ENCODE data around the gene PIGO.

PIGO gene

DNA sequence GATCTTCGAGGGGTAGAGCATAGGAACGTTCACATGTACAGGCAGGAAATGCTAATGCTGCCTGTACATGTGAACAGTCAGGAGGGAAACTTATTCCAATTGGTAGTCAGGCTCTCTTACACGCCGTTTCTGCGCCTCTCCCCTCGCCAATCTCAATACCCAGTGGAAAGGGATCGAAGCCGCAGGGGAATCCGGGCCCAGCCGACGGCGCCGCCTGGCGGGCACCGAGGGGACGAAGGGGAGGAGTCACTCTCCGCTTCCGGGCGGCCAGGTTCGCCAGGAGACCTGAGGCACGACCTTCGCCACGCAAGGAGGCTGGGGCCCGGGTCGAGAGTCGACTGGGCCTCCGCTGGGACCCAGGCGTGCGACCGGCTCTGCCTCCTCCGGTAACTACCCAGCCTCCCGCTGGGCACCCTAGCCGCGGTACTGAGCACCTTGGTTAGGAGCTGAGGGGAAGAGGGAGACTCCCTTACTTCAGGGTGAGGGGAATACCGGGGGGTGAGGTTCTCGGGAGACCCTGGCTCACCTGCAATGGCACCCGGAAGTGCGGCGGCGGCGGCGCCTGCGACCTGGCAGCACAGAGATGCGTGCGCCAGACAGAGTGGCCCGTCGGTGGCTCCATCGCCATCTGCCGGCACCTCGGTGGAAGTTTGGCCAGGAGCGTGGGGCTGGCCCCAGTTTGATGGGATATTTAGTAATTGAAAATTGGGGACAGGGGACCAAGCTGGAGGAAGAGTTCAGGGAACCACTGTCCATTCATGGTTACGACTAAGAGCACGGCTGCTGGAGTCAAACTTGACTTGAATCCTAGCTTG is at the start of gene PIGO:
PIGO (minus strand) TSS at position 557 of the 815 bp plus-strand sequence. CDS start 1,026 bp downstream, outside the sequence.
- DNase-seq, result peak; percentile 94

- no peak for DNase-seq
These were observed 45.6 kb upstream of the PIGO start for GRCh38 chr9:35142037-35142436.

DNA sequence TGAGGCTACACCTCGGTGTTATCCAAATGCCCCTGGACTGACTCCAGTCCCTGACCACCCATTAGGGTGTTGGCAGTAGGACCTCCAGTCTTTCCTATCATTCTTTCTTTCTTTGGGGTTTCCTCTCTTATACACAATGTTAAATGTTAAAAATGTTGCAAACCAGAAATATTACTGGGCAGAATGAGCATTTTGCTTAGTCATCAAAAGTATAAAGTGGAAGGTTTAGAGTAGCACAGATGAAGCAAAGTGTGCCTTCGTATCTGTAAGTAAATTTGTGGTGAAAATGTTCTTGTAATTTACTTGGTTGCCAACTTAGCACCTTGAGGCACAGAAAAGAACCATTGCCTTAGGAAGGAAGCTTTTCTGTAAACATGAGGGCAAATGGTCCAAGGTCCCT is 43.7 kb upstream of the PIGO start:
- DNase-seq, result no peak

- no peak for DNase-seq
These were observed 40.5 kb upstream of the PIGO start for GRCh38 chr9:35136866-35137265.

- no peak for DNase-seq
These were observed 39.6 kb upstream of the PIGO start for GRCh38 chr9:35135988-35136387.

DNA sequence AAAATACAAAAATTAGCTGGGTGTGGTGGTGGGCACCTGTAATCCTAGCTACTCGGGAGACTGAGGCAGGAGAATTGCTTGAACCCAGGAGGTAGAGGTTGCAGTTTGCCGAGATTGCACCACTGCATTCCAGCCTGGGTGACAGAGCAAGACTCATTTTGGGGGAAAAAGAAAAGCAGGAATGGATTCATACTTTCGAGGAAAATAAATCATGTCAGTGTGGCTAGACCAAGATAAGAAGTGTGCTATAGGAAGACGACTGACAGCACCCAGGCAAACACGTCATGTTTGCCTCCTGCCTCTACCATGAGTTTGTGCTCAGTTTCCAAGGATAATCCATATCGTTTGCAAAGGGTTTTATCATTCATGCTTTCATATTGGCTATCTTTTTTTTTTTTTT is 38.5 kb upstream of the PIGO start:
- no peak for DNase-seq

GRCh38 chr9:35116898-35117551 is 20.6 kb upstream of the PIGO start:
- peak; percentile 98 for DNase-seq

- DNase-seq, result no peak
These were observed 20.1 kb upstream of the PIGO start for GRCh38 chr9:35116539-35116897.

DNA sequence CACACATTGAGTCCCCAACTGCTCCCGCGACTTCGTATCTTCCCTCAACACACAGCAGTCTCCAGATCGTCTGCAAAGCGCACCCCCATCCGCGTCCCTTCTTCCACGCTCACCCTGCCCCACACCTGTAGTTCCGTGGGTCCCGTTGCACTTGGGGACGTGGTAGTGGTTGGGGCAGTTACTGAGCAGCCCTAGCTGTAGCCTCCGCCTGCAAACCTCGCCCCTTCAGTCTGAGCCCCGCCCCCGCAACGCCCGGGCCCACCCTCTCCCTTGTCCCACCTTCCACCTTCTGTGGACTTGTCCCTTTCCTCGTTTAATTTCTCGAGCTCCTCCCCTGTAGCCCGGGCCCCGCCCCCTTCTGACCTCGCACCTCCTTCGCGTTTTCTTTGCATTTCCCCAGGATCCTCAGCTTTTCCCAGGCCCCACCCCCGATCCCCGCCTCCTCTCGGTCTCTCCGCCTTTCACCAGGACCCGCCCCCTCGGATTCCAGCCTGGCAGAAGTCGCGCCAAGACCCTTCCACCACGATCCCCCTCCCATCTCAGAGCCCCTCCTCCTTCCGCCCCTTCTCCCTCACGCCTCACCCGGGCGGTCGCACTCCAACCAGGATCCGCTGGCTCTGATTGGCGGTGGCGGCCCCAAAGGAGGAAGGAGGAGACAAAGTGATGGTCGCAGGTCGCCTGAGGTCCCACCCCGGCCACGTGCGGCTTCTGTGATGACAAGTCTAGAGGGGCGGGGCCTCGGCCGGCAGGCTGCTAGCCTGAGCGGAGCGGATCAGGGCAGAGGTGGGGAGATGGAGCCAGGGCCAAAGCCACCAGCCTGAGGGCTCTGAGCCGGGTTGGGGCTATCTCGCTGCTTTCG is 19.5 kb upstream of the PIGO start, which contains the start of gene ATOSB:
ATOSB (minus strand) TSS at position 183 of the 859 bp plus-strand sequence. CDS start 7,588 bp downstream, outside the sequence.
- DNase-seq, result peak; percentile 99

GRCh38 chr9:35114840-35115628 is 18.6 kb upstream of the PIGO start:
- DNase-seq, result peak; percentile 66

DNA sequence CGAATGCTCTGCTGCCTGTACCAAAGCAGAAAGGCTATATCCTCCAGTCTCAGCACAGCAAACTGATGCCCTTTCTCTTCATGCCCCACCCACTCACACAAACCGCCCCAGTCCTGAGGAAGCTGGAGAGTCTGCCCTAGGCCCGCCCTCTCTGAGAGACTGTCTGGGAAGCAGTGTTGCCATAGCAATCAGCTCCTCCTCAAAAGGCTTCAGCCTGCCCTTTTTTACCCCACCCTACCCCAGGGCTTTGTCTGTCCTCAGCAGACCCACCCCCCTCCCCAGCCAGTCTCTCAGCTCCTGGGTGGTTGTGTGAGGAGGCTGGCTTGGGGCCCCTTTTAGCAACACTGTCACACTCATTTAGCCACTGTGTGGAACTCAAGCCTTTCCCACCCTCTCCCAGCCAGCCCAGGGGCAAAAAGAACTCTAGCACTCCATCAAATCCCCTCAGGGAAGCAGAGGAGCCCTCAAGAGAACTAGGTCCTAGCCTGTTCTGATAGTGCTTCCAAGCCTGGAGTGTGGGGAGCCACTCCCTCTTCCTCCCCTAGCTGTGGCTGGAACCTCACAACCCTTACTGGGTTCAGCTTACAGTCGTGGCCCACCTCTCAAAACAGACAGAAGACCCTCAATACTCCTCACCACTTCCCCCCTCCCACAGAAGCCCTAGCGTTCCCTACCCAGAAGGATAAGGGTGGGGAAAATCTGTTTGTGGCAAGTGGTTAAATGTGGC is 17.9 kb upstream of the PIGO start:
- peak; percentile 96 for DNase-seq

DNA sequence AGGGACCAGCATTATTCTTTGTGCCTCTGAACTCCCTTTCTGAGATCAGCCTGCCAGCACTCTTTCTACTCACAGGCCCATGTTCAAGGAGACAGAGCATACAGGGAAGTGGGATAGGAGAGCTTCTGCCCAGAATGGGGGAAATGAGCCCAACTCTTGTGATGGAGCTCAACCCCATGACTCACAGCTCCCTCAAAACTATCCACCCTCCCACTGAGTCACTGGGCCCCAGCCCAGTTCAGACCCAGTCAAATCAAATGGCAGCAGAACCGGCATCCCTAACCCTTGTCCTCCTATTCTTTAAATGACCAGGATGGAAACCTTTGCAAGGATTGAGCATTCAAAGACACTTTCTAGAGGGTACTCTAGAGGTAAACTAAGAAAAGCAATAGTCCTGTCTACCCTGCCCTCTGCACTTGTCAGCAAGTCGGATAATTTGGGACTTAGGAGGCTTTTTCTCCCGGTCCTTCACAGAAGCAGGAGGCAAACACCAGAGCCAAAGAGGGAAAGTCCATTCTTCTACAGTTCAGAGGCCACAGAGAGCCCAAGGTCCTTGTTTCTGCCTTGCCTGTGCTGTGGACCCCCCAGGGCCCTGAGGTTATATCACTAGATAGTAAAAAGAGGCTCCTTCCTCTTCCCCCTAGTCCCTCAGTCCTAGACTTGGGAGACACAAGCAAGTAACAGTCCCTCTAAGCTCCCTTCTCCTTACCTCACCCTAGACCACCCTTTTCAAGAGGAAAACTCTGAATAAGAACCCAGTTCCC is 16.0 kb upstream of the PIGO start:
- no peak for DNase-seq

- peak; percentile 98 for DNase-seq
These were observed 14.9 kb upstream of the PIGO start for GRCh38 chr9:35111001-35111933.

DNA sequence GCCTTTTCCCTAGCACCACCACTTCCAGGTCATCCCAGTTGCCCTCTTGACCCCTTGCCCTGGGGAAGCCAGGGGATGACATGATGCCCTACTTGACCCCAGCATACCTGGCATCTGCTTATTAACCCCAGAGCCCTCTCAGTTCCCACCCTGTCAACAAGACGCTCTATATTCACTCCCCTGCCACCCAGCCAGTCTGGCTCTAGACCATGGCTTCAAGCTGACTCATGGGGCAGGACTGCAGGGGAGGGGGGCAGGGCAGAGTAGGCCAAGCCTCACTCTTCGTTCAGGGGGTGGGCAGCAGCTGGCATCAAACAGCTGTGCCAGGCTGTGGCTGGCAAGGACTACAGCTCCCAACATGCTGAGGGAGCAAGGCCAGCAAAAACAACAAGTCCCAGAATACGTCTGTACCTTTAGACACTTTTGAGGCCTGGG is 14.0 kb upstream of the PIGO start:
- DNase-seq, result no peak

GRCh38 chr9:35108946-35109575 is 12.7 kb upstream of the PIGO start:
- DNase-seq, result no peak

DNA sequence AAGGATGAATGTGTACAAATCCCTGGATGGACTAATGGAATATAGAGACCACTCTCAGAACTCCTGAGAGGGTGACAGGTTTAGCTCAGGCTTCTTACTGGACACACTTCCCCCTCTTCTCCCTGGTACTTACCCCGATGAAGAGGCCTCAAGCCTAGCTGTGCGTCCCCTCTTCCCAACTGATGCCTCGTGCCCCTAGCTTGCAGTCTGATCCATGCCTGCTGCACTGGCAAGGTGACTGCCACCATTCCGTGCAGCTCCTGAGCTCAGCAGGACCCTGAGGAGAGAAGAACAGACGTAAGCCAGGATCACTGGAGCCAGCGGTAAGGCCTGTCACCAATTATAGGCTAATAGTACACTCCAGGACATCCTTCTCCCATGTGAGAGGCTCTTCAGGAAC is 12.1 kb upstream of the PIGO start:
- no peak for DNase-seq

- no peak for DNase-seq
These were observed 11.2 kb upstream of the PIGO start for GRCh38 chr9:35107297-35108290.

DNA sequence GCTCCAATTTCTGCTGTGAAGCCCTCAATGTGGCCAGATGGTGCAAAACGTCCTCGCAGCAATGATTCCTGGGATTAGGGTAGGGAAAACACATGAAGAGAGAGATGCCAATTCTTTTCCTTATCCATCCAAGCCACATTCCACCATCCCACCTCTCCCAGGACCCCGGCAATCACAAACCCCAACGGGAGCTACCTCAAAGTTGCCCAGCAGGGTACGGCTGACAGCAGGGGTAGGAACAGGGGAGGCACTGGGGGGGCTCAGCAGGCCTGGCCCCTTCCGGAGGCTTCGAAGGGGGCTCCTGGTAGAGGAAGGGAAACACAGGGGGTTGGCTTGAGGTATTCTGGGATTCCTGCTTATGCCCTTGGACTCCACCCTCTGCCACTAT is 9.9 kb upstream of the PIGO start:
- no peak for DNase-seq
